Head of caudate nucleus (tissue), 42 donors: ENCODE data around the gene ZNF423.
"Not testable (repeated sequence)": the region's sequence is repeated elsewhere in the genome, so short reads cannot be mapped to it uniquely, and the experiment has no call there.

ENCODE experiments used
- DNase-seq, 42 donors: peaks; one replicate each; pipeline versions ENCODE4 v3.0.0 to v3.0.0-alpha.2; 2020 to 2021; ENCODE audit warnings: mixed read lengths in 7 of 42
- intact Hi-C: fragments of 100-400 bp; cut with DNase I; formaldehyde crosslinking; loops from one replicate; pipeline ENCODE4 v1.15.0; 2022

Gene ZNF423

GRCh38 chr16:49875806-49876715 is 20.1 kb upstream of the ZNF423 start:
- no peak for DNase-seq
- intact Hi-C loops = no loop called here

GRCh38 chr16:49874613-49875237 is 18.8 kb upstream of the ZNF423 start:
- no peak for DNase-seq

DNA sequence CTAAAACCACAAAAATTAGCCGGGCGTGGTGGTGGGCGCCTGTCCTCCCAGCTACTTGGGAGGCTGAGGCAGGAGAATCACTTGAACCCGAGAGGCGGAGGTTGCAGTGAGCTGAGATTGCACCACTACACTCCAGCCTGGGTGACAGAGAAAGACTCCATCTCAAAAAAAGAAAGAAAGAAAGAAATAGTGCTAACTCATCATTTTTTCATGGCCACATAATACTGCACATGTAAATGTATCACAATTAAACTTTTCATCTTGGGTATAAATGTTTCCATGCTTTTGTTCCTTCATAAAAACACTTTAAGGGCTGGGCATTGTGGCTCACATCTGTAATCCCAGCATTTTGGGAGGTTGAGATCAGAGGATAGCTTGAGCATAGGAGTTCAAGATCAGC is 15.9 kb upstream of the ZNF423 start:
- DNase-seq, intact Hi-C loops: not testable (repeated sequence)

More at GRCh38 chr16:49874613-49875237, 18.8 kb upstream of the ZNF423 start:
- intact Hi-C loops = no loop called here

- intact Hi-C loops = no loop called here
- DNase-seq = no peak
Measured at GRCh38 chr16:49869731-49870130, 13.8 kb upstream of the ZNF423 start.

GRCh38 chr16:49867796-49868668 is 12.1 kb upstream of the ZNF423 start:
- intact Hi-C loops = no loop called here
- DNase-seq = no peak

- DNase-seq = no peak
- intact Hi-C loops = no loop called here
Measured at GRCh38 chr16:49867234-49867633, 11.3 kb upstream of the ZNF423 start.

GRCh38 chr16:49866595-49867071 is 10.7 kb upstream of the ZNF423 start:
- intact Hi-C loops = no loop called here
- DNase-seq = peak in 1 of 42 donors; percentile 6

DNA sequence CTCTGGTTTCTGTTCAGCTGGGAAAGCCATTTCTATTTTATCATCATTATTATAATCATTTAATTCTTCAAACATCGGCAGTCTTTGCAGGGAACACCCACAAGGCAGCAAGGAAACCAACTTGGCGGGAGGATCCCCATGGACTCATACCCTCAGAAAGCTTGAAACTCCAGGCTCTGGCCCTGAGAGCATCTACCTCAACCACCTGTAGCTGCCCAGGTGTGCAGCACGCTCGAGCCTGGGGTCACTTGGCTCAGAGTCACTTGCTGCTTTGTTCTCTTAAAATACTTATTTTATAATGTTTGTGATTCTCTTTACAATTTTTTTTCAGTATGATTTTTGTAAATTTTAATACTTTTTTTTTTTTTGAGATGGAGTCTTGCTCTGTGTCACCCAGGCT is 6.8 kb upstream of the ZNF423 start:
- intact Hi-C loops = no loop called here
- no peak for DNase-seq

DNA sequence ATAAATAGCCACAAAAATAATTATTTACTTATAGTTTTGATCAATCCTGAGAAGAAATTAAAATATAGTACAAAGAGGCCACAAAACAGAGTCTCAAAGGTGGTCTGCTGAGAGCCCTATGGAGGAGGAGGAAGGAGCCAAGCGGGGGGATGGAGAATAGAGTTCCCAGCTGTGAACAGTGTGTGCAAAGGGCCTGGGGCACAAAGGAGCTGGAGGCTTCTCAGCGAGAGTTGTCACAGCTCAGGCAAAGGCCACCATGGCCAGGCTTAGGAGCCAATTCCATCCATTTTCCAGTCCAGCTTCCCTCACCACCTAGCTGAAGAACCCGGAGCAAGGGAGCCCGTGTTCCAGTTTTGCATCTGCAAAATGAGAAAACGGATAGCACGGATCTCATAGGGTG is 5.4 kb upstream of the ZNF423 start:
- intact Hi-C loops = no loop called here
- no peak for DNase-seq

GRCh38 chr16:49860593-49860992 is 4.7 kb upstream of the ZNF423 start:
- DNase-seq = no peak

GRCh38 chr16:49859125-49859811 is 3.4 kb upstream of the ZNF423 start:
- intact Hi-C loops = no loop called here
- peak in 3 of 42 donors; percentile 30 to 56 (median 54) for DNase-seq

More at GRCh38 chr16:49860593-49860992, 4.7 kb upstream of the ZNF423 start:
- intact Hi-C loops = no loop called here

DNA sequence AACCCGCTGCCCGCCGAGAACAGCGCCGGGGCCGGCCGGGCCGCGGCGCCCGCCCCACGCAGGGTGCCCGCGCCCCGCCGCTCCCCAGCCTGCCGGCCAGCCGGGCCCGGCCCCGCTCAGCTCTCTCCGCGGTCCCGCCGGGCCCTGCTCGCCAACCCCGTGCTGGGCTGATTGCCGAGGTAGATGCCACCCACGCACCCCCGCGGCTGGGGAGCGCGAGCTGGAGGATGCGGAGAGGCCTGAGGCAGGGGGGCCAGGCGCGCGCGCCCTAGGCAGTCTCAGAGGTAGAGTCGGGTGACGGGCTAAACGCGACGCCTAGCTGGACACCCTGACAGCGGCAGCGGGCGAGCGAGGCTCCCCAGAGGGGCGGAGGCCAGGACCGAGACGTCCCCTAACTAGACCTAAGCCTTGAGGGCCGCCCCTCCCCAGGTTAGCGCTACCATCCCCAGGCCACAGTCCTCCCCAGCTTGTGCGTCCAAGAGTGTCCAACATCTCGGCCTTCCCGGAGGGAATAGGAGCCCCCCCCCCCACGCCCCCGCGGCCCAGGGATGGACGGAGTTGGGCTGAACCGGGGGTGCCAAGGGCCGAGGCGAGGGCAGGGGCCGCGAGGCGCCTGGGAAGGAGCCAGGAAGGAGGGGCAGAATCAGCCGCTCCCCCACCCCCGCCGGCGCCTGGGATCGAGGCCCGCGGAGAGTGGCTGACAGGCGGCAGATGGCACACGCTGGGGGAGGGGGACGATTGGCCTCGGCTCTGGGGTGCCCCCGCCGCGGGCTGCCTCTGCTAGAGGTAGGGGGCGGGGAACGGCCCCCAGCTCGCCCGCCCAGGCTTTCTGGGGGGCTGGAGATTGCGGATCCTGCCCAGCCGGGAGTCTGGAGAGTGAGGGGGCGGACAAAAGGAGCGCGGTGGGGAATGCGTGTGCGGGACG is 2.5 kb upstream of the ZNF423 start:
- intact Hi-C loops = no loop called here
- peak in 30 of 42 donors; percentile 17 to 74 (median 48) for DNase-seq

GRCh38 chr16:49857423-49858181 is 1.7 kb upstream of the ZNF423 start:
- intact Hi-C loops = no loop called here

GRCh38 chr16:49856672-49857330 is 889 bp upstream of the ZNF423 start:
- intact Hi-C loops = no loop called here
- peak; percentile 36 to 88 (median 74) for DNase-seq

More at GRCh38 chr16:49857423-49858181, 1.7 kb upstream of the ZNF423 start:
- peak in 8 of 42 donors; percentile 17 to 57 (median 36) for DNase-seq

DNA sequence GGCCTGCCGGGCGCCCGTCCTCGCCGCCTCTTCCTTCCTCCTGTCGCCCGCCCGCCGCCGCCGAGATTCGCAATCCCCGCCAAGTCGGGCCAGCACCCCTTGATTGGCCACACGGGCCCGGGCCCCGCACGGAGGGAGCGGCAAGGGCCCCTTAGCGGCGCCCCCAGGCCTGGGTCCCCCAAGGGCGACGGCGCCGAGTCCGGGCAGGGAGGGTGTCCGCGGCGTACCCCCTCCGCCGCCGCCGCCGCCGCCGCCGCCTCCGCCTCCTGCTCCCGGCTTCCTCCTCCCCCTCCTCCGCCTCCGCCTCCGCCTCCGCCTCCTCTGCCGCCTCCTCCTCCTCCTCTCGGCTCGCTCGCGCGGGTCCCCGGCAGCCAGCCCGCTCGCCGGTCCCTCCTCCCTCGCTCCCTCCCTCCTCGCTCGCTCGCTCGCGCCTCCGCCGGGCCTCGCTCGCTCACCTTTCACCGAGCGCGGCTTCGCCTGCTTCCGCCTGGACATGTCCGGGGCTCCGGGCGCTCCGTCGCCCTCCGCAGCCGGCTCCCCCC is 561 bp downstream of the ZNF423 start:
- peak in 39 of 42 donors; percentile 47 to 89 (median 73) for DNase-seq
- intact Hi-C loops = no loop called here

GRCh38 chr16:49854796-49855203 is 1.1 kb downstream of the ZNF423 start:
- no peak for DNase-seq
- intact Hi-C loops = no loop called here
